Endothelial cell (in vitro differentiated cells): ENCODE data around the gene ACSL3. TPM values are rescaled to one million over a fixed set of nuclear protein-coding genes. Genes with fewer than 3 reads are reported as not detected.

Experiments
- DNase-seq: peaks from one replicate; pipeline ENCODE4 v3.0.0; 2021; ENCODE audit warnings: low spot score
- H3K27ac Mint-ChIP-seq: one replicate; pipeline ENCODE4 v1.8.0; 2021; ENCODE audit warnings: mixed read lengths, inconsistent platforms; ENCODE audit not compliant: unreplicated experiment
- H3K27me3 Mint-ChIP-seq: one replicate; pipeline ENCODE4 v1.8.0; 2021; ENCODE audit warnings: mild to moderate bottlenecking, moderate library complexity, mixed read lengths, inconsistent platforms; ENCODE audit not compliant: unreplicated experiment
- H3K36me3 Mint-ChIP-seq: one replicate; pipeline ENCODE4 v1.8.0; 2021; ENCODE audit warnings: mild to moderate bottlenecking, low read depth, mixed read lengths, inconsistent platforms; ENCODE audit not compliant: unreplicated experiment
- H3K4me1 Mint-ChIP-seq: one replicate; pipeline ENCODE4 v1.8.0; 2021; ENCODE audit warnings: mild to moderate bottlenecking, mixed read lengths, inconsistent platforms; ENCODE audit not compliant: unreplicated experiment
- H3K4me3 Mint-ChIP-seq: one replicate; pipeline ENCODE4 v1.8.0; 2021; ENCODE audit warnings: mild to moderate bottlenecking, mixed read lengths, inconsistent platforms; ENCODE audit not compliant: unreplicated experiment
- H3K9me3 Mint-ChIP-seq: one replicate; pipeline ENCODE4 v1.8.0; 2021; ENCODE audit warnings: mixed read lengths, inconsistent platforms; ENCODE audit not compliant: unreplicated experiment
- CTCF ChIP-seq: fragments of 200-600 bp; sonication (generic); IDR thresholded peaks from one replicate; pipeline ENCODE4 v1.5.0; 2021; ENCODE audit warnings: antibody characterized with exemption; ENCODE audit not compliant: unreplicated experiment
- total RNA-seq: library from RNA; stranded (reverse); fragmentation: NEBNext Ultra II Directional; extraction: Animal tissue kit (Norgen Biotek cat#: 25700); gene quantifications from one replicate; pipeline ENCODE4 v1.2.1, GENCODE V29; 2021; ENCODE audit not compliant: unreplicated experiment

Gene ACSL3
- total RNA-seq, 1 donor from 2014 or later: 163 TPM

DNA sequence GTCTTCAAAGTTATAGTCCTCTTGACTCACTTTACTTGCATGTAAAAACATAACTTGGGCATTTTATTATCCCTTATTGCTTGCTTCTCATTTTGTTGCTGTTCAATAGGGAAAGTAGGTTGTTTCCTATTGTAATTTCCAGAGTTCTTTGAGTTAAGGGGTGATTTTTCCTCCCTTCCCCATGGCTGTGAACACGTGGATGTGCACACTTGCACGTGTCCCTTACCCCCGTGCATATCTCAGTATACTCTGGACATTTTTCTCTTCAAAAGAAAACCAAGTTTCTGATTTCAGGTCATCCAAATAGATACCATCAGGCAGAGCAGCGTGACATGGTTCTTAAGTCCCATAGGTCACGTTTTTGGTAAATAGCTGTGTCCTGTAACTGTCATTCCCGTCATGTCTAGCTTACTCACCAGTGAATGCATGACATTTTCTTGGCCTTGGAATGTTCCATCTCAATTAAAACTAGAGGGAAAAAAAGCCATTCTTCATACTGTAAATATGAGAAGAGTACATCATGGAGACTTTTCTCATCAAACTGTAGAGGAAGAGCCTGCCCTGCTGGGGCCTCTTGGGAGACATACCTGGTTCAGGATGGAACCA lies 107.8 kb downstream of the ACSL3 start:
- no peak for DNase-seq
- H3K9me3 Mint-ChIP-seq: no peaks in the 10 kb centered on the region
- no peaks in the 10 kb centered on the region for H3K36me3 Mint-ChIP-seq
- H3K27me3 Mint-ChIP-seq: peaks cover 1% of the 10 kb centered on the region
- no peaks in the 10 kb centered on the region for H3K4me1 Mint-ChIP-seq
- no peak overlapping the region for H3K27ac Mint-ChIP-seq
- no peak overlapping the region for H3K4me3 Mint-ChIP-seq
- no peak for TF ChIP-seq CTCF

DNA sequence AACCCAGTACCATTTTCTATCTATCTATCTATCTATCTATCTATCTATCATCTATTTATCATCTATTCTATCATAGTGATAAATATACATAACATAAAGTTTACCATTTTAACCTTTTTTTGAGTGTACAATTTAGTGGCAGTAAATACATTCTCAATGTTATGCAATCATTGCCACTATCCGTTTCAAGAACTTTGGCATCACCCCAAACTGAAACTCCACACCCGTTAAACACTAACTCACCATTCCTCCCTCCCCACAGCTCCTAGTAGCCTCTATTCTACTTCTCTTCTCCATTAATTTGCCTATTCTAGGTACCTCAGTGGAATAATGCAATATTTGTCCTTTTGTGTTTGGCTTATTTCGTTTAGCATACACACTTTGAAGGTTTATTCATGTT lies 108.7 kb downstream of the ACSL3 start:
- Mint-ChIP-seq H3K36me3 (no peaks in the 10 kb centered on the region), H3K4me3 (no peak overlapping the region), H3K4me1 (no peaks in the 10 kb centered on the region), H3K9me3 (no peaks in the 10 kb centered on the region), H3K27ac (no peak overlapping the region), H3K27me3 (peaks cover 1% of the 10 kb centered on the region)
- no peak for DNase-seq
- no peak for TF ChIP-seq CTCF

DNA sequence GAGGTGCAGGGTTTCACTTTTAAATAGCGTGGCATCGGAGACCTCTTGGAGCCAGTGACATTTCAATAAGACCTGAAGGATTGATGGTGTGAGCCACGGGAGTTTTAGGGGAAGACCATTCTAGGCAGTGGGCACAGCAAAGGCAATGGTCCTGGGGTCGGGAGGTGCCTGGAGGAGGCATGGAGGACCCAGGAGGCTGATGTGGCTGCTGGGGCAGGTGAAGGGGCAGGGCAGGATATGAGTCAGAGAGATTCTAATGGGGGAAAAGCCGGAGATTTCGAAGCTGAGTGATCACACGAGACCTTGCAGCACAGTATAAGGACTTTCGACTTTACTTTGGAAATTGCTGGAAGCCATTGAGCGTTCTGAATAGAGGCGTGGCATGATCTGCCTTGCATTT lies 111.6 kb downstream of the ACSL3 start:
- DNase-seq: no peak
- H3K27me3 Mint-ChIP-seq: no peaks in the 10 kb centered on the region
- H3K4me3 Mint-ChIP-seq: no peak overlapping the region
- H3K27ac Mint-ChIP-seq: no peak overlapping the region
- H3K9me3 Mint-ChIP-seq: no peaks in the 10 kb centered on the region
- no peaks in the 10 kb centered on the region for H3K4me1 Mint-ChIP-seq
- H3K36me3 Mint-ChIP-seq: no peaks in the 10 kb centered on the region
- TF ChIP-seq CTCF: no peak

DNA sequence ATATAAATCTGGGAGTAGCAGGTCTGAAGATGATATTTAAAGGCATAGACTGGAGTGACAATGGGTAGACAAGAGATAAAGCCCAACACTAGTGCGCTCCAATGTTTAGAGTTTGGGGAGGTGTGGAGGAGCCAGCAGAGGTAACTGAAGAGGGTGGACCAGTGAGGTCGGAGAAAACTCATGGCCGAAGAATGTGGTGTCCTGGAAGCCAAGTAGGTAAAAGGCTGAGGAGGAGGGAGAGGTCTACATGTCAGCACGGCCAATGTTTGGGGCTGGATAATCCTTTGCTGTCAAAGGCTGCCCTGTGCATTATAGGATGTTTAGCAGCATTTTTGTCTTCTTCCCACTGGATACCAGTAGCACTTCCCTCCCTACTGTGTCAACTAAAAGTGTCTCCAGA lies 112.4 kb downstream of the ACSL3 start:
- H3K9me3 Mint-ChIP-seq: no peaks in the 10 kb centered on the region
- H3K36me3 Mint-ChIP-seq: no peaks in the 10 kb centered on the region
- H3K4me1 Mint-ChIP-seq: no peaks in the 10 kb centered on the region
- DNase-seq: no peak
- no peaks in the 10 kb centered on the region for H3K27me3 Mint-ChIP-seq
- no peak overlapping the region for H3K27ac Mint-ChIP-seq
- no peak overlapping the region for H3K4me3 Mint-ChIP-seq
- TF ChIP-seq CTCF: no peak

DNA sequence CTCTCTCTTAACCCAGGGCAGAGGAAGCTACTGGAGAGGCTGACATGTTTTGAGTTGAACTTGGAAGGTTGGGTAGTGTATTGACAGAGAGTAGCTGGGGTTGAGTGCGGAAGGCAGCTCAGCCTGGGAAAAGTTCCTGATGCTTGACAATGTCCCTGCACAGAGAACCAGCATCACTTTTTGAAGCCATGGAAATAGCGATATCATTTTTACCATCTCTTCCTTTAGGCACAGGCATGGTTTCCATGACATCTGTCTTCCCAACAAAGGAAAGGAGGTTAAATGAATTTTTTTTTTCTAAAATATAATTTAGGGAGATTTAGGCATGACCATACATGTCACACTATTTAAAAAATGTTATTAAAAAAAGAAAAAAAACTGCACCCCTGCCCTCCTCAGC lies 112.9 kb downstream of the ACSL3 start:
- H3K36me3 Mint-ChIP-seq: no peaks in the 10 kb centered on the region
- no peaks in the 10 kb centered on the region for H3K27me3 Mint-ChIP-seq
- no peak overlapping the region for H3K27ac Mint-ChIP-seq
- H3K4me3 Mint-ChIP-seq: no peak overlapping the region
- H3K9me3 Mint-ChIP-seq: no peaks in the 10 kb centered on the region
- no peaks in the 10 kb centered on the region for H3K4me1 Mint-ChIP-seq
- no peak for DNase-seq
- no peak for TF ChIP-seq CTCF
